Trophoblast cell (in vitro differentiated cells and primary cell): ENCODE results near the gene TRIM65.

ENCODE experiments used
- DNase-seq, 2 donors: peaks; one replicate each; pipeline ENCODE4 v3.0.0-alpha.2; 2016
- H2AFZ ChIP-seq: 2 replicates; pipeline ENCODE4 v1.6.1; 2013; ENCODE audit warnings: low read length, moderate library complexity, mild to moderate bottlenecking; ENCODE audit not compliant: insufficient read depth, poor library complexity
- H2AK5ac ChIP-seq: 2 replicates; pipeline ENCODE4 v1.6.1; 2013; ENCODE audit warnings: mild to moderate bottlenecking, low read length
- H2BK120ac ChIP-seq: 2 replicates; pipeline ENCODE4 v1.6.1; 2013; ENCODE audit warnings: low read length, mild to moderate bottlenecking, moderate library complexity; ENCODE audit not compliant: insufficient read depth, poor library complexity
- H2BK12ac ChIP-seq: 2 replicates; pipeline ENCODE4 v1.6.1; 2013; ENCODE audit warnings: mild to moderate bottlenecking, low read length, moderate library complexity
- H2BK5ac ChIP-seq: 2 replicates; pipeline ENCODE4 v1.6.1; 2013; ENCODE audit warnings: low read length, low read depth, moderate library complexity, mild to moderate bottlenecking; ENCODE audit not compliant: poor library complexity
- H3K14ac ChIP-seq: 2 replicates; pipeline ENCODE4 v1.6.1; 2013; ENCODE audit warnings: mild to moderate bottlenecking, low read length
- H3K18ac ChIP-seq: 2 replicates; pipeline ENCODE4 v1.6.1; 2013; ENCODE audit warnings: mild to moderate bottlenecking, low read length
- H3K23ac ChIP-seq: 2 replicates; pipeline ENCODE4 v1.6.1; 2013; ENCODE audit warnings: low read length
- H3K27ac ChIP-seq: 2 replicates; pipeline ENCODE4 v1.5.1; 2013; ENCODE audit warnings: low read depth, mild to moderate bottlenecking, inconsistent platforms, low read length, moderate library complexity
- H3K27me3 ChIP-seq: 2 replicates; pipeline ENCODE4 v1.6.1; 2013; ENCODE audit warnings: inconsistent platforms, mild to moderate bottlenecking, low read length, moderate library complexity; ENCODE audit not compliant: insufficient read depth
- H3K36me3 ChIP-seq, 2 experiments: 1 replicate in 1 of 2; 2 replicates in 1 of 2; pipeline ENCODE4 v1.6.1; 2013; ENCODE audit warnings: low read length in 2 of 2, mild to moderate bottlenecking in 2 of 2, moderate library complexity in 1 of 2; ENCODE audit not compliant: insufficient read depth in 2 of 2, control insufficient read depth in 1 of 2
- H3K4ac ChIP-seq: 2 replicates; pipeline ENCODE4 v1.6.1; 2013; ENCODE audit warnings: low read depth, mild to moderate bottlenecking, low read length, moderate library complexity
- H3K4me1 ChIP-seq, 2 experiments: 1 replicate in 1 of 2; 2 replicates in 1 of 2; pipeline ENCODE4 v1.6.1; 2013; ENCODE audit warnings: low read length in 2 of 2, mild to moderate bottlenecking in 2 of 2, moderate library complexity in 1 of 2; ENCODE audit not compliant: insufficient read depth in 2 of 2, control insufficient read depth in 1 of 2
- H3K4me2 ChIP-seq: 2 replicates; pipeline ENCODE4 v1.6.1; 2013; ENCODE audit warnings: inconsistent platforms, mild to moderate bottlenecking, low read length, moderate library complexity
- H3K4me3 ChIP-seq: 2 replicates; pipeline ENCODE4 v1.5.1; 2013; ENCODE audit warnings: mild to moderate bottlenecking, low read depth, low read length, inconsistent platforms
- H3K79me1 ChIP-seq: one replicate; pipeline ENCODE4 v1.6.1; 2013; ENCODE audit warnings: low read length
- H3K79me2 ChIP-seq: 2 replicates; pipeline ENCODE4 v1.6.1; 2013; ENCODE audit warnings: low read length, mild to moderate bottlenecking; ENCODE audit not compliant: control insufficient read depth, insufficient read depth, poor library complexity
- H3K9ac ChIP-seq: 2 replicates; pipeline ENCODE4 v1.6.1; 2013; ENCODE audit warnings: mild to moderate bottlenecking, low read length
- H3K9me3 ChIP-seq: 2 replicates; pipeline ENCODE4 v1.6.1; 2013; ENCODE audit warnings: low read depth, mild to moderate bottlenecking, control low read depth, inconsistent platforms, low read length; ENCODE audit not compliant: insufficient read depth
- H4K12ac ChIP-seq: 2 replicates; pipeline ENCODE4 v1.6.1; 2013; ENCODE audit warnings: low read depth, mild to moderate bottlenecking, low read length, moderate library complexity
- H4K8ac ChIP-seq: 2 replicates; pipeline ENCODE4 v1.6.1; 2013; ENCODE audit warnings: low read depth, mild to moderate bottlenecking, low read length, moderate library complexity
- H4K91ac ChIP-seq: one replicate; pipeline ENCODE4 v1.6.1; 2013; ENCODE audit warnings: low read depth, mild to moderate bottlenecking, low read length, moderate library complexity
- WGBS: extraction: QIAGEN DNeasy Blood & Tissue Kit; methylation state at CpG from one replicate; pipeline ENCODE4 v1.1.7; 2013; ENCODE audit warnings: missing lambda C conversion rate; ENCODE audit not compliant: insufficient read length, insufficient coverage; ENCODE audit errors: extremely low coverage; 5-methylcytosine and 5-hydroxymethylcytosine counted together

TRIM65 gene

DNA sequence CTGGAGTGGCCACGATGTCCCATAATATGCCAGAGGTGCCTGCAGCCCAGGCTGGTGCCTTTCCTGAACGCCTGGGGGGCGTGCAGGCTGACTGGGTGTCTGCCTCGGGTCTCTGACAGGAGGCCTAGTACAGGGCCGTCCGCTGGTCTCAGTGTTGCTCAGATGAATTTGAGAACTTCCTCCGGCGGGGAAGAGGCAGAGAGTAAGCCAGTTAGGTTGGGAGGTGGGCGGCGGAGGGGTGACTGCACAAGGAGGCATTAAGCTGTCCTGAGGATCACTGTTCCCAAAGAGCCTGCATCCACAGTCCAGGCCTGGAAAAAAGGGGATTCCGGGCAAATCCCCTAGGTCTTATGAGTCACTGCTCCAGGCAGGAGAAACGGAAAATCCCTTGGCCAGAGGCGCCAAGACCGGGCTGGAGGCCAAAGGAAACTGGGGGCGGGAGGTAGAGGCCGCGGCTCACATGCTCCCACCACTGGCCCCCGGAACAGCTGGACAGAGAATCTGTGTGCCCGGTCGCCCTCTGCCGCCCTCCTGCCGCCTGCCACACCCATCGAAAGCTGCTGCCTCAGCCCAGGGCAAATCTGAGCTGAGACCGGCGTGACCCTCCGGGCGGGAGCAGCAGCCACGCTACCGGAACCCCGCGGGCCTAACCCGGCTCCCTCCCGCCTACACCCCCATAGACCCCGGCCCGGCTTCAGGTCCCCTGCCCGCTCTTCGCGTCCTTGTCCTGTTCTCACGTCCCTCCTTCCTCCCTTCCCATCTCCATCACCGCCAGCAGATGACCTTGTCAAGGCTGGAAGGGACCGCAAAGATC, 19.6 kb downstream of the TRIM65 start:
- Histone ChIP-seq H2BK120ac (no peak overlapping the region), H2BK12ac (no peak overlapping the region), H2AK5ac (no peak overlapping the region), H3K4me3 (peak overlapping the region; percentile 47), H2AFZ (peak overlapping the region; percentile 30), H3K79me1 (no peaks in the 10 kb centered on the region), H3K79me2 (no peaks in the 10 kb centered on the region), H3K27me3 (peaks cover 19% of the 10 kb centered on the region), H3K23ac (no peak overlapping the region), H3K14ac (no peak overlapping the region), H2BK5ac (no peak overlapping the region), H3K4me1 (peaks cover 18 to 28% of the 10 kb centered on the region in 2 experiments), H4K12ac (no peak overlapping the region), H4K91ac (no peak overlapping the region), H4K8ac (no peak overlapping the region), H3K36me3 (no peaks in the 10 kb centered on the region), H3K18ac (no peak overlapping the region), H3K4ac (no peak overlapping the region), H3K4me2 (peak overlapping the region; percentile 73), H3K27ac (no peak overlapping the region), H3K9me3 (peaks cover 2% of the 10 kb centered on the region), H3K9ac (no peak overlapping the region)
- peak; percentile 64 for DNase-seq
- no CpG with 5 or more reads among the region's 41 CpGs for WGBS

DNA sequence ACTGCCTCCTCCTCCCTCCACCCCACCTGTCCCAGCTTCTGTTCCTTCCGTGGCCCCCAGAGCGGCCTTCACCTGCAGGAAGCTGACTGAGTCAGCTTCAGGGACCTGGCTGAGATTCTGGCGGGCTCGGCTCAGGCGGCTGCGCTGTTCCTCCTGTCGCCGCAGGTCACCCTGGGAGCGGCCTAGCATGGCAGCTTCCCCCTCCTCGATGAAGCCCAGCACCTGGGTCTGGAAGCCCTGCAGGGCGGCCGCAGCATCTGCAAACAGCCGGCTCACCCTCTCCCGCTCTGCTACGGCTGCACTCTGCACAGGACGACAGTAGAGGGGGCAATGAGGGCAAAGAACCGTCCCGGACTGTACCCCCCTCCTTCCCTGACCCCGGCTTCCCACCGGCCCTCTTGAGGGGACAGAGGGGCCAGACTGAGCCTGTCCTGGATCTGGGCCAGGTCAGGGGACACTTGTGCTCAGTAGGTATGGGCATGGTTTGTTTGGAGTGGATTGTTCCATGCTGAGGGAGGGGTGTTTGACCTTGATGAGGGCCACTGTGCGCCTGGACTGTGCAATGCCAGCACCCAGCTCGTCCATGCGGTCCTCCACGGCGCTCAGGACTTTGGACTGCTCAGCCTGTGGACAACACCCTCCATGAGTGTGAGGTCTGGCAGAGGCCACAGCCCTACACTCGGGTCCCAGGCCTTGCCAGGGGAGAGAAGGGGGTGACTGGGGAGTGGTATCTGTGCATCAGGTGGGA, 20.4 kb downstream of the TRIM65 start:
- H4K12ac ChIP-seq: no peak overlapping the region
- H2BK5ac ChIP-seq: no peak overlapping the region
- no peak overlapping the region for H2AK5ac ChIP-seq
- no peak overlapping the region for H3K18ac ChIP-seq
- no peak overlapping the region for H3K9ac ChIP-seq
- no peak overlapping the region for H4K8ac ChIP-seq
- no peak overlapping the region for H2AFZ ChIP-seq
- H3K27me3 ChIP-seq: peaks cover 19% of the 10 kb centered on the region
- WGBS: no CpG with 5 or more reads among the region's 26 CpGs
- no peak overlapping the region for H4K91ac ChIP-seq
- peaks cover 2% of the 10 kb centered on the region for H3K9me3 ChIP-seq
- H2BK120ac ChIP-seq: no peak overlapping the region
- H3K79me2 ChIP-seq: no peaks in the 10 kb centered on the region
- no peaks in the 10 kb centered on the region for H3K36me3 ChIP-seq
- no peak for DNase-seq
- H3K4me2 ChIP-seq: no peak overlapping the region
- peaks cover 18 to 28% of the 10 kb centered on the region in 2 experiments for H3K4me1 ChIP-seq
- no peak overlapping the region for H3K27ac ChIP-seq
- no peak overlapping the region for H2BK12ac ChIP-seq
- no peak overlapping the region for H3K23ac ChIP-seq
- no peak overlapping the region for H3K14ac ChIP-seq
- no peaks in the 10 kb centered on the region for H3K79me1 ChIP-seq
- no peak overlapping the region for H3K4ac ChIP-seq
- no peak overlapping the region for H3K4me3 ChIP-seq

DNA sequence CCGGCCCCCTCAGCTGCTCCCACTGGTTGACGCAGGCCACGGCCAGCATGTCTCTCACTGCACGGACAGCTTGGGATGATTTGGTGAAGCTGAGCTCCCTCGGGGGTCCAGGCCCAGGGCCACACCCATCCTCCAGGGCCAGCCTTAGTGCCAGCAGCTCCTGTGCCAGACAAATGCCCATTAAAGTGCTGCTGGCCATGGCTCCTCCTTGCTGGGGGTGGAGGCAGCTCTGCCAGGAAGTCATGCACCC, 20.9 kb downstream of the TRIM65 start:
- DNase-seq: no peak
- Histone ChIP-seq H3K79me2 (no peaks in the 10 kb centered on the region), H3K18ac (no peak overlapping the region), H3K4me3 (no peak overlapping the region), H2AK5ac (no peak overlapping the region), H3K4me1 (peaks cover 18 to 28% of the 10 kb centered on the region in 2 experiments), H3K27ac (no peak overlapping the region), H3K9ac (no peak overlapping the region), H2BK12ac (no peak overlapping the region), H2BK120ac (no peak overlapping the region), H3K79me1 (no peaks in the 10 kb centered on the region), H4K8ac (no peak overlapping the region), H3K27me3 (peaks cover 19% of the 10 kb centered on the region), H4K12ac (no peak overlapping the region), H3K4ac (no peak overlapping the region), H2AFZ (peak overlapping the region; percentile 39), H3K14ac (no peak overlapping the region), H3K36me3 (no peaks in the 10 kb centered on the region), H2BK5ac (no peak overlapping the region), H3K23ac (no peak overlapping the region), H4K91ac (no peak overlapping the region), H3K9me3 (peaks cover 2% of the 10 kb centered on the region), H3K4me2 (no peak overlapping the region)
- WGBS: no CpG with 5 or more reads among the region's 5 CpGs

DNA sequence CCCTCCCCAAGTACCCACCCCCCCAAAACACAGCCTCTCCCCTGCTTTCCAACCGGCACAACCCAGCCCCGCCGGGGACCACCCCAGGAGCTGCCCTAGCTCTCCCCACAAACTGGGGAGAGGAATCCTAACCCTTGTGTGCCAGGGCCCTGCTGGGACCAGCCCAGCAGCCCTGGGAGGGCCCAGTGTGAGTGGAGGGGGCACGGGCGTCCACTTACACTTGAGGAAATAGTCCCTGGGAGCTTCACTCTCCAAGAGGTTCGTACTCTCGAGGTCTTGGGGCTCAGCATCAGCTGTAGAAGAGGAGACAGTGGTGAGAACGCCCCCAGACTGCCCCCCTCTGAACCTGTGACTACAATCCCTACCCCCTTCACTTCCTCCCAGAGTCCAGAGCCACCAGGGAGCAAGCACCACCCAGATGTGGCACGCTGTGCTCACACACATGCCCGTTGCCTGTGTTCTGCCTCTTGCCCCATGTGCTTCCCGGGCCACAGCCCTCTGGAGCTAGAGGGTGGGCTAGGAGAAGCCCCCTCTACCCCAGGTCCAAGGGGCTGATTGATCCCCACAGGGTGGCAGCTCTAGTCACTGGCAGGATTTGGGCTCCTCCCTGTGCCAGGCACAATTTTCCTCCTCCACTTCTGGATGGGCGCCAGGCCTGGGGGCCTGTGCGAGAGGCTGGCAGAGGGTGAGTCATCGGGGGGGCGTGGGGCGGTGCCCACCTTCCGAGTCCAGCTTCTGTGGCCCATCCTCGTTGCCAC, 21.4 kb downstream of the TRIM65 start:
- Histone ChIP-seq H3K79me1 (no peaks in the 10 kb centered on the region), H3K9ac (no peak overlapping the region), H4K12ac (no peak overlapping the region), H2AFZ (peak overlapping the region; percentile 39), H3K14ac (no peak overlapping the region), H2BK12ac (no peak overlapping the region), H3K4me1 (peaks cover 18 to 28% of the 10 kb centered on the region in 2 experiments), H2BK5ac (no peak overlapping the region), H3K36me3 (no peaks in the 10 kb centered on the region), H3K9me3 (peaks cover 3% of the 10 kb centered on the region), H3K23ac (no peak overlapping the region), H2AK5ac (peak overlapping the region; percentile 34), H4K91ac (no peak overlapping the region), H3K4me2 (no peak overlapping the region), H3K79me2 (no peaks in the 10 kb centered on the region), H3K4me3 (no peak overlapping the region), H4K8ac (no peak overlapping the region), H2BK120ac (no peak overlapping the region), H3K27me3 (peaks cover 19% of the 10 kb centered on the region), H3K27ac (no peak overlapping the region), H3K18ac (no peak overlapping the region), H3K4ac (no peak overlapping the region)
- WGBS: no CpG with 5 or more reads among the region's 18 CpGs
- no peak for DNase-seq
